NCI-H526 treated with DMSO at 0.1 percent for 48 hours (cell line): ENCODE results near the gene COP1.

Source experiments
- DNase-seq: peaks from one replicate; lab custom pipeline; 2025; lab: John Stamatoyannopoulos, UW

The COP1 gene

DNA sequence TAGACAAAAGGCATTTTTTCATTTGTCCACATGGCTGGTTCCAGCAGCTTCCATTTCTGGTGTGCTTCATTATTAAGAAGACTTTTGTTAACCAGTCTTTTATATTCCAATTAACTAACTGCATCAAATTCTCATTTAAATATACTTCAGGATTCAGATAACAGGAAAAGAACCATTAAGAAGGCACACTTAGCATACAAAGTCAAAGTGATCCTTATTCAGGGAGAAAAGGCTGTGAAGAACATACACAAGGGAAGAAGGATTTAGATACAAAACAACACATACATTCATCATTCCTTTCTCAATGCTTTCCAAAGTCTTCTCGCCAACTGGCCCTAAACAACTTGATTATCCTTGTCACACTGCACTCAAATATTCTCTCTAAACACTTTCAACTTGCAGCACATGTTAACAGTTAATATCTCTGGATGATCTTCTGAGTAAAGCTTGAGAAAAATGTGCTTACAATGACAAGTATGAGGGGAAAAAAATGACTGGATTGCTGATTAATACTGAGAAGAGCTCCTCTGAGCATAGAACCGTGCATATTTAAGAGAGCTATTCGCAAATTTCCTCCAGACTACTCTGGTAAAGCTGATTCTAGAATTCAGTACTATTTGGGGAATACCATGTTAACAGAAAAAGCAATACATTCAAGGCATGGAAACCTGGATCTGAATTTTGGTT is 238.5 kb downstream of the COP1 start:
- no peak for DNase-seq

DNA sequence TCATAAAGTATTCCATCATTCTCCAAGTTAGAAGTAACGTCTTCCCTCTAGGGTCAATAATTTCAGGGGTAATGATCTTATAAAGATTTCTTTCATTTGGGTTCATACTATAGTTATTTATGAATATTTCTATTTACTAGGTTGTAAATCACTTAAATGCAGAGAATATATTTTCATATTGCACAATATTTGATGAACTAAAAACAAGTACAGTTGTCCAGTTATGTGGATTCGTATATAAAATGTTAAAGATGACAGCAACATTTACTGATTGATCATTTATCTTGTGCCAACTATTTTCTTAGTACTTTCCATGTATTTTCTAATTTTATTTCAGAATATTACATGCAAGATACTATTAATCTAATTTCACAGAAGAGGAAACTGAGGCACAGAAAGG is 243.3 kb downstream of the COP1 start:
- no peak for DNase-seq

DNA sequence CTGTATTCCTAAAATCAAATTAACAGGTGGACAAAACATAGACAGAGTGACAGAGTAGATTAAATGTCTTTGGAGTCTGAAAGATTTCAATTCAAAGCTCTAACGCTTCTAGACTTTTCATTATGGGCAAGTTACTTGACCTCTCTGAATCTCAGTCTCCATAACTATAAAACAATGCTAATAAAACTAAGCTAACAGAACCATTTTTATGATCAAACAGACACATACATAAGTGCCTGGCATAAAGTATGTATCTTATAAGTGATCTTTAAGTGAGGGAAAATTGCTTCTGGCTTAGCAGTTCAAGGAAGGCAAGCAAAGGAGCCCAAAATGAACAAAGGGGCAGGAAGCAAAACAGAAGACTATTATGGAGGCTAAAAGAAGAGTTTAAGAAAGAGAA is 246.9 kb downstream of the COP1 start:
- no peak for DNase-seq

DNA sequence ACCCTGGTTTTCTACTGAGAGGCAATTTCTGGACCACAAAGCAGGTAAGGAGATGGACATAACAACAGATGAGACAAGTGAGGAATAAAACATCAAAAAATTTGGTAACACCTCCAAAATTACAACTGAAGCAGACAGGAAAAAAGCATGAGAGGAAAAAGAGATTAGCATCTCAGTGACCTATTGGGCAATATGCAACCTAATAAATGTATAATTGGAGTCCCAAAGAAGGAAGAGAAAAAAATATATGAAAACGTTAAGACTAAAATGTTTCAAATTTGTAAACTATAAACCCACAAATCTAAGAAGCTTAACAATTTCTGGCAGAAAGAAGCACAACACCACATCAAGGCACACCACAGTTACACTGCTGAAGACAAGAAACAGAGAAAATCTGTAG is 255.5 kb downstream of the COP1 start:
- DNase-seq = no peak

DNA sequence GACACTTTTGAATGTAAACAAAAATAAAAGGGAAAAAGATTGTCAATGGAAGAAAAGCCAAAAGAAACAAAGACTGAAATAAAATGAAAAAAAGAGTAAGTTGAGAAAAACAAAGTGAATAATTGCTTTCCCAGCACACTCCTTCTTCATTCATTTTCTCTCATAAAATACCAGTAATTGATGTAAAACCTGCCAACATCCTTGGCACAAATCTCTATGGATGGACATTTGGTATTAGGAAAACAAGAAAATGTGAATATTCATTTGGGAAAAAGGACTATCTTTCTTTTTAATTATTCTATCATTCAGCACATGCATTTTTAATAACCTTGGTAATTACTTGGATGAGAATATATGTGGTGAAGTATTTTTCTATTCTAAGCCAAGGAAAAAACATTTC is 259.3 kb downstream of the COP1 start:
- DNase-seq = no peak

DNA sequence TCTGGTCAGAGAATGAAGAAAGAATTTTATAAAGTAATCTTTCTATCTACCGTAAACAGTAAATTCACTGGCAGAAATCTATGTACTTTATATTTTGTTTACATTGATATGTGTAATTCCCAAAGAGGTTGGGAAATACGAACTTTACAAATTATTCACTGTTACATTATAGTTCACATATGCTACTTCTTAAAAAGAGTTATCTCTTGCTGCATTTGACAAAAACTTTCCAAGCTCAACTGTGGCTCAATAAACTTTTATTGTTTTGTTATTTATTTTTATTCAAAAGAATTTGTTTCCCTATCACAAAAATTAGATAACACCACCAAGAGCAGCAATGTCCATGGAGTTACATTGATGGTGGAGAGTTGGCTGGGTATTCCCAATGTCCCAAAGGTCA is 262.5 kb downstream of the COP1 start:
- no peak for DNase-seq

DNA sequence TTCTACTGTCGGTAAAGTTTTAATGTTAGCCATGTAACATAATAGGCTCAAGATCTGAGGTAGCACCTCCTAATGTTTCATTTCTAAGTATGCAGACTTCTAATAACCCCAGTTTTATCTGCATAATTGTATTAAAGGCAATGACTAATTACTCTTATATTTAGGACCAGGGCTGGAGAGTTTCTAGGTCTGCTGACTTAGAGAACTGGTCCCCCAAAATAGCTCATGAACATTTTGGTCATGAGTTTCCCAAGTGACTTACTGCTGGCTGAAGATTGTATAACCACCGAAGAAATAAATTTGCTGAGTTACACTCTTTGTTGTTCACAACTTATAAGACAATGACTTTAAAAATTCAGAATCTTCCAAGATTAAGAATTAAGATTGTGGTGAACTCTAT is 265.9 kb downstream of the COP1 start:
- DNase-seq = no peak

DNA sequence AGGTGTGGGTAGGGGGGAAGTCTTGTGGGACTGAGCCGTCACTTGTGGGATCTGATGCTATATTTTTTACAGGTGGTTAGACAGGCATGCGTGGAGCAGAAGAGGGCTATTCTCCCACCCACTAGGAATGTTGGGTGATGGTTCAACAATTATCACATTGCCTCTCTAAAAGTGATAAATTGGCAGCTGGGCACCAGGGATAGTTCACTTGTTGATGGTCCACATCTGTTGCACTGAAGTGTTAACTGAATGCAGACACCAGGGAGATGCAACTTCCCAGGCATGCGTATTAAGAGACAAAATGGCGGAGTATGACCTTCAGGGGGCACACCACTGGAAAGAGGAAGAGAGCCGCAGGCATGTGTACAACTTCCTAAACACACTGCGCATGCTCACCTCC is 270.4 kb downstream of the COP1 start:
- DNase-seq = no peak

DNA sequence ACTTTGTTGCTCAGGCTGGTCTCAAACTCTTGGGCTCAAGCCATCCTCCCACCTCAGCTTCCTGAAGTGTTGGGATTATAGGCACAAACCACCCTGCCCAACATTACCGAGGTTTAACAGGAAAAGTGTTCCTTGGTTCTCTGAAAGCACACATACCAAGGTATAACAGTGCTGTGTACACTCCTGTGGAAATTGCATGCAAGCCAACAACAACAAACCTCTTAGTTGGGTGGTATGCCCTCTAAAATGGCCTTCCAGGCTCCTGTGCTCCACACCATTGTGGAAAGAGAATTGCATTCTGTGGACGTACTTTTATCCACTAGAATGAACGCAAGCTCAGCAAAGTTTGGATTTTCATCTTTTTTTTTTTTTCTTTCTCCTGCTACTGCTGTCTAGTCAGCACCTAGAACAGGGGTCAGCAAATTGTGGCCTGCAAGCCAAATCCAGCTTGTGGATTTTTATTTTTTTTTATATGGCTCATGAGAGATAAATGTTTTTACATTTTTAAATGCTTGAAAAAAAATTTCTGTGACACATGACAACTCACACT is 271.4 kb downstream of the COP1 start:
- no peak for DNase-seq

DNA sequence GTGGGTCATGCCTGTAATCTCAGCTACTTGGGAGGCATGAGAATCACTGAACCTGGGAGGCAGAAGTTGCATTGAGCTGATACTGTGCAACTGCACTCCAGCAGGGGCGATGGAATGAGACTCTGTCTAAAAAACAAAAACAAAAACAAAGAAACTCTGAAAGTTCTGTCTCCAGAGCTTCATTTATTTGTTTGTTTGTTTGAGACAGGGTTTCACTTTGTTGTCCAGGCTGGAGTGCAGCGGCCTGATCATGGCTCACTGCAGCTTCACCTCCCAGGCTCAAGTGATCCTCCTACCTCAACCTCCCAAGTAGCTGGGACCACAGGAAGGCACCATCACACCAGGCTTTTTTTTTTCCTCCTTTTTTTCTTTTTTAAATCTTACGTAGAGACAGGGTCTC is 271.9 kb downstream of the COP1 start:
- DNase-seq = no peak

DNA sequence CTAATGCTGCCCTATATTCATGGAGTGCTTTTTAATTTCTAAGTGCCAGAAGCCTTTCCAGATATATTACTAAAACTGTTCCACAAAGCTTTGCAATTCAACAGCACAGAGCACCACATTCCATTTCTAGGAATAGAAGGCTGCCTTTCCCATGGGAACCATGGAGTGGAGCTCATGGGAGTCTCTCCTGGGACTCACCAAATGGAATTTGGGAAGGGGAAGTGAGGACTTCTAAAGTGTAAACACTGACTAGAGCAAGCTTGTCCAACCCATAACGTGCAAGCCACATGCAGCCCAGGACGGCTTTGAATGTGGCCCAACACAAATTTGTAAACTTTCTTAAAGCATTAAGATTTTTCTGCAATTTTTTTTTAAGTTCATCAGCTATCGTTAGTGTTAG is 273.3 kb downstream of the COP1 start:
- no peak for DNase-seq

DNA sequence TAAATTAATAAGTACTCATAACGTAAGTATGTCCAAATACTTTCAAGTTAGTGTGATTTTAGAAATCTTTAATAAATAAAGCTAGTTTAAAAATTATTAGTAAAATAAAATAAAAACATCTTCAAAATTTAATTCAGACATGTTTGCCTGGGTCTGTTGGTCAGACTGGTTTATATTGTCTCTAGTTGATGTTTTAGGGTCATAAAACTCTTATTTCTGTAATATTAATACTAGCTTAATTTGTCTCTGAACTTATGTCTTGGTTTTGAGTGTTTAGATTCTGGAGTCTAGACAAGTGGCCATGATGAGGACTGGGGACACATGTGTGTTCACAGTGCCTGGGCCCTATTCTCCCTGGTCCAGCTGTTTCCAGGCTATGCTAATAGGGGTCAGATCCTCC is 279.1 kb downstream of the COP1 start:
- no peak for DNase-seq

DNA sequence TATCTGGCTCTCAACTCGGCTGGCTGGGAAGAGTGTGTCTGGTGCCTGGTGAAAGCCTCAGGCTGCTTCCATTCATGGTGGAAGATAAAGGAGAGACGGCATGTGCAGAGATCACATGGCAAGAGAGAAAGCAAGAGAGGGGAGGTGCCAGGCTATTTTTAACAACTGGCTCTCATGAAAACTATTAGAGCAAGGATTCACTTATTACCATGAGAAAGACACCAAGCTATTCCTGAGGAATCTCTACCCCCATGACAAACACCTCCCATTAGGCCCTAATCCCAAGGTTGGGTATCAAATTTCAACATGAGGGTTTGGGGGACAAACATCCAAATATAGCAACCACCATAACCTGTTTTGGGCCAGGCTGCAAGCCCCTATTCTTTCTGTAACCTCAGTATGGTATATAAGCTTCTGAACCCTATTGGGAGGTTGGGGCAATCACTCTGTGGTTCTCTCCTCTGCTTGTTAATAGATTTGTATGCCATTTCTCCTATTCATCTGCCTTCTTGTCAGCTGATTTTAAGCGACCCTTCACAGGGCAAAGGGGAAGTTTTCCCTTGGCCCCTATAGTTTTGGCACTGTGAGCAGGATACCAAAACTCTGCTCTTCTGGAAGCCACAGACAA is 284.7 kb downstream of the COP1 start:
- DNase-seq = no peak

DNA sequence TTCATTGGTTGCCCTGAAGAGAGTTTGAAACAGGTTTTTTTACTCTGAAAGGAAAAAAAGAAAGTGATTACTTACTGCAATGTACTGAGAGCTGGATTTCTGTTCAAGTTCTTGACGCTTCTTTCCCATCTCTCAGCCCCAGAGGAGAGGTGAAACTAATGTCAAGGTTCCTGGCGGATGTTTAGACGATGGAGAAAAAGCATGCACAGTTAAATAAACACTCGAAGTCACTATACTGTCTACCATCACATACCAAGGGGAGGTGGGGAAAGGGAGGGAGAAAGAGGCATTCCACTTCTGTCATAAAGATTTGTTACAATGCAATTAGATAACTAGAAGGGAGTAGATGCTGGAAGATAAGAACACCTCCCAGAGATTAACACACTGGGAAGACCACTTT is 286.7 kb downstream of the COP1 start:
- DNase-seq = no peak

DNA sequence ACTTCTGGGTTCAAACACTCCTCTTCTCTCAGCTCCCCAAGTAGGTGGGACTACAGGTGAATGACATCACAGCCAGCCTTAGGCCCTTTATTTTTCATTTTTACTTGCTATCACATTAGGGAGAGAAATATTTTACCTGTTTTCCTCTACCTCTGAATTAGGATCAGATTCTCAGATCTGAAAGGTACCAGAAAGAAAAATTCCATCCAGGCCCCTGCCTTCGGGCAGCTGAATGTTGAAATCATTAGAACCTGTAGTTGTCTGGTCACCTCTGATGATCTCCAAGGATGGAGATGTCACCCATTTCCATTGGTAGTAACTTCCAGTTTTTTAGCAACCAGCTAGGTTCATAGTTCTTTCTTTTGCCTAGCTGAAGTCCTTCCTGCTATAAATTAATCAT is 288.1 kb downstream of the COP1 start:
- no peak for DNase-seq

DNA sequence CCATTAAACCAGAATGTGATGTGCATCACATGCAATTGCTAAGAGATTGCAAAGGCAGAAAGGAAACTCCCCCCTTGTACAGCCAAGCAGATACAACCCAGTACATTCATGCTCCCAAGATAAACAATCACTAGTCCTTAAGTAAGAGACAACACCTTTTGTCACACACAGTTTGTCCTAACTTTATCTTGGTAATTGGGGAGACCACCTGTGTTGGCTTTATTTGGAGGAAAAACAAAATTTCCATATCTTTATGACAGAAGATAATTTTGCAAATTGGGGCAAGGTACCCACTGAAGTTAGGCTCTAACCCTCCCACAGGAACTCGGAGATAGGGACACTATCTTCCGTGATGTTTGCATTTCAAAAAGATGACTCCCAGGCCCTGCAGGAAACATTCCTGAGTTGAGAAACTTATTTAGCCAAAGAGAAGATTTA is 288.7 kb downstream of the COP1 start:
- DNase-seq = no peak

DNA sequence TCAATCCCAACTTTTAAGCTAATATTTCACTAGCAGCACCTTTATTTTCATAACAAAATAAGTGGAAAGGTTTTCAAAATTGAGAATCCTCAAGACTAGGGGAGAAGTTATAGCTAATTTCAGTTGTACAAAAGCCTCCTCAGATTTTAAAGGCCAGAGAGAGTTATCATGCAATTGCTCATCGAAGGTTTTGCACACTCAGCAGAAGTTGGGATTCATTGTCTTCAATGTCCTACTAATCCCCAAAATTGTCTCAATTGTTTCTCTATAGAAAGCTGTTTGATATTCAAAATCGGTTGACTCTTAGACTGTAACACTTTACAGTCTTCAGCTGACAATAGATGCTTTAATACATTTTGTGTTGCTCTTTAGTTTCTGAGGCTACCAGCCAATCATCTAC is 293.0 kb downstream of the COP1 start:
- DNase-seq = no peak

DNA sequence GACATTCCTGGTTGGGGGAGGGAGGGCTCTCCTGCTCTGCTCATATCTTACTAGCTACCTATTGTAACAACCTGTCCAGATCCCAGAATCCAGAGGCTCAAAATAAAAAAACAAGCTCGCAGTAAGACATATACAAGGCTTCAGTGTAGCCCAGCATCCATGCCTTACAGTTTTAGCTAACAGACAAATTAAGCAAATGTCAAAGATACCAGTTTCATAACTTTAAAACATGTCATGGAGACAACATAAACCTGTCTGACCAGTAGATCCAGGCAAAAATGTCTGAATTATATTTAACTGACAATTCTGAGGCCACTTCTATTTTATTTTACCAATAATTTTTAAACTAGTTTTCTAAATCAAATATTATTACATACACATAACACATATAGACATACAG is 295.9 kb downstream of the COP1 start:
- DNase-seq = no peak

DNA sequence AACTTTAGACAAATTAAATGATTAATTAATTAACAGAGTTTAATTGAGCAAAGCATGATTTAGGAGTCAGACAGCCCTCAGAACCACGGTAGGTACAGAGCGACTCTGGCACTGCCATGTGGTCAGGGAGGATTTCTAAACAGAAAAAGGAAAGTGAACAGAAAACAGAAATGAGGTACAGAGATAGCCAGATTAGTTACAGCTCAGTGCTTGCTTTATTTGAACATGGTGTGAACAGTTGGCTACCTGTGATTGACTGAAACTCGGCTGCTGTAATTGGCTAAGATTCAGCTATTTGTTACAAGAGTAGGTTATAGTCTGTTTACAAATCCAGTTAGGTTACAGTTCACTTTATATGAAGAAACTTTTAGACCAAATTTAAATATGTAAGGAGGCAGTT is 300.7 kb downstream of the COP1 start:
- no peak for DNase-seq

DNA sequence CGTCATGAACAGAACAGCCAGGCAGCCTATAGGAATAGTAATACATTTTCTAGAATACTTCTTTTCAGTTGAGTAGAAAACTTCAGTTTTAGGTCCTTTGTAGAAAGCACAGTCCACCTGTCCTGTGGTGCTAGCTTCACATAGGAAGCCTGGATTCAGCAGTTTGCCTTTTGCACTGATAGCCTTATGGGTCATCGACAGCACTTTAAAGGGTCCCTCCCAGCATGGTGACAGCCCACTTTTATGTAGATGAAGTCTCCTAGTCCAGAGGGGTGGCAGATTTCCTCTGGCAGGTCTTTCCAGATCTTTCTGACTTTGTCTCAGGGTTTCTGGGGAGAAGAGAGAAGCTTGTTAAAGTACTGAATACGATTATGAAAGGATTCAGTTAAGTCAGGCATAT is 302.3 kb downstream of the COP1 start:
- no peak for DNase-seq

DNA sequence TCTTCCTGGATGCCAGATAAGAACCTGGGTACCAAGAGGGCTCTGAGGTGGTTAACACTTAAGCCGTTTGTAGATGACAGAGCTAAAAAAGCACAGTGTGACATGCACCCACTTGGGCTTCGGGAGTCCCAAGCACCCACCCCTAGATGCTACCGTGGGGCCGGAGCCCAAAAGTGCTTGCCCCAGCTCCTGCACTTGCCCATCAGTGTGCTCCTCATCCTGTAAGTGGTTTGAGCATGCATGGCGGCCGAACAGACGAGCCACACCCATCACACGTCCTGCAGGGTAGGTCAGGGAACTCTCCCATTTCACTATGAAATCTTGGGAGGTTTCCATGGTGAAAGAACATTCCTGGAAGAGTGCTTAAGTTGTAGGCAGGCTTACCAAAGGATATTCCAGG is 304.8 kb downstream of the COP1 start:
- no peak for DNase-seq

DNA sequence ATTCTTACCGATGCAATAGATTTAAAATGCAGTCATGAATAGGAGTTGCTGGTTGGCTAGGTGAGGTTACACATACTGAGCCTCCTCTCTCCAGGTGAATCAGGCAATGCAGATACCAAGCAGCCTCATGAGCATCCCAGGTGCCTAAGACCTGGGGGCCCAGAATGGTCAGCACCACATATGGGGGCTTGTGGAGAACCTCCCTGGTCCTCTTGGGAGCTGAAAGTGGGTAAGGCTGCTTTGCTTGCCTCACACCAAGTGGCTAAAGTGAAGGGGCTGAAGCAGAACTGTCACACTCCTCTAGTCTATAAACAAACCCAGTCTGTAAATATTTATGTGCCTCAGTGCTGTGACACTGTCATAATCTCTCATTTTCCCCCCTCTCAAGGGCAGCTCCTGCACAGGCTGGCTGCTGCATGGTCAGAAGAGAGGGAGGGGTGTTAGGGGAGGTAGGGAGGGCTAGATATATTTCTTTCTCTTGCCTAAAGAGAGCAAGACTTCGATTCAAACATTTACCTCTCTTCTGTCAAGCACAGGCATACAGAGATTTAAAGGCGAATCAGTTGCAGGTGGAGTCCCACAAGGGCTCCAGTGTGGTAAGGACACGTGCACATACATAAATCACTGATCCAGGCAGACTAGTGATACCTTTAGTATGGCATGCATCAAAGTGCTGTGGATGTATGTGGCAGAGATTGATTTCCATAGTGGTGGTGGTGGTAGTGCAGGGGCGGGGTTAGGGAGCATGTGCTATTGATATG is 305.8 kb downstream of the COP1 start:
- DNase-seq = no peak

DNA sequence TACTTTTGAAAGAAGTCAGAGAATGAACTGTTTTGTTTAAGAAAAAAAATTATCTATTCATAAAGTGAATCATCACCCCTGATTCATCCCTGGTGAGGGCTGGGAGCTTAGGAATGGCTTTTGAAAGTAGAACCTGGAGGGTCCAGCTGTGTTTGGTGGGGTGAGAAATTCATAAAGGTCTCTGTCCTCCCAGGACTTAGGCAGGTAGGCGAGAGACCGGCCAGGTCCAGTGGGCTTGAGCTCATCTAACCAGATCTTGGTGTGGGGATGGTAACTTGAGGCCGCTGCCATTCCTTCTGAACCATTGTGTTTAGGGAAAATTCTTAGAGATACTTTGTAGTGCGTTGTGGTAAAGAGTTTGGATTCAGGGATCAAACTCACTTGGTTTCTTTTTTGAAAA is 306.9 kb downstream of the COP1 start:
- DNase-seq = no peak
